Naive thymus-derived CD8-positive, alpha-beta T cell (primary cell): Measurements from ENCODE around the gene MTA2. TPM values are rescaled to one million over a fixed set of nuclear protein-coding genes. Genes with fewer than 3 reads are reported as not detected.

ENCODE experiments used
- ATAC-seq, 2 donors: fragments of 150-1000 bp; cut with Tn5 transposase in 1 of 2; sonication (Bioruptor Pico), chemical (Tn5 transposase) in 1 of 2; 1 replicate in 1 of 2; 2 replicates in 1 of 2; pipeline ENCODE4 v1.10.0; 2021; ENCODE audit warnings: mild to moderate bottlenecking in 2 of 2, moderate library complexity in 2 of 2
- POLR2A ChIA-PET: fragments of 350-600 bp; sonication (Branson Sonifier 250); formaldehyde crosslinking; loops from one replicate; lab custom pipeline; 2021; ENCODE audit warnings: antibody characterized with exemption; lab: Charles Lee
- DNase-seq, 10 donors: peaks; one replicate each; pipeline versions ENCODE4 v3.0.0 to v3.0.0-alpha.2; 2020 to 2022
- H3K27ac Mint-ChIP-seq, 10 donors: one replicate each; pipeline ENCODE4 v1.8.0; 2020 to 2022; ENCODE audit warnings: mild to moderate bottlenecking in 10 of 10, mixed read lengths in 10 of 10, moderate library complexity in 4 of 10, inconsistent platforms in 1 of 10
- H3K27me3 Mint-ChIP-seq, 5 donors: one replicate each; pipeline ENCODE4 v1.8.0; 2021 to 2022; ENCODE audit warnings: mixed read lengths in 5 of 5
- H3K36me3 Mint-ChIP-seq, 3 donors: one replicate each; pipeline ENCODE4 v1.8.0; 2020 to 2022; ENCODE audit warnings: mixed read lengths in 3 of 3, mild to moderate bottlenecking in 2 of 3, inconsistent platforms in 1 of 3
- H3K4me1 Mint-ChIP-seq, 4 donors: one replicate each; pipeline ENCODE4 v1.8.0; 2021 to 2022; ENCODE audit warnings: mixed read lengths in 4 of 4
- H3K4me3 Mint-ChIP-seq, 10 donors: one replicate each; pipeline ENCODE4 v1.8.0; 2020 to 2022; ENCODE audit warnings: mild to moderate bottlenecking in 10 of 10, mixed read lengths in 10 of 10, moderate library complexity in 6 of 10, inconsistent platforms in 1 of 10
- H3K9me3 Mint-ChIP-seq, 9 donors: one replicate each; pipeline ENCODE4 v1.8.0; 2020 to 2022; ENCODE audit warnings: mixed read lengths in 9 of 9, mild to moderate bottlenecking in 3 of 9, inconsistent platforms in 1 of 9, moderate library complexity in 1 of 9
- polyA plus RNA-seq, 3 donors: library from polyadenylated mRNA; unstranded; fragments of 300-500 nt; fragmentation: Illumina TruSeq; gene quantifications; one replicate each; pipeline ENCODE4 v1.2.3, GENCODE V29; 2021
- total RNA-seq, 8 experiments: library from RNA in 2 of 8; stranded (reverse) in 2 of 8; gene quantifications; one replicate each; pipeline ENCODE4 v1.2.3 and lab custom pipeline; 2021 to 2026

MTA2 gene
- total and polyA plus RNA-seq, 5 experiments from 2014 or later: 15.8 to 178 (median 32.6) TPM

- peaks cover 34 to 62% (median 58%) of the 10 kb centered on the region in 4 donors for H3K4me1 Mint-ChIP-seq
- peak overlapping the region; percentile 91 to 98 (median 94) for H3K4me3 Mint-ChIP-seq
- POLR2A ChIA-PET: interaction anchor here (0.9 to 8.0 kb wide), 22 partner anchors 10 to 270 kb away, joined by 3 to 96 read pairs (median 7); partner anchors contain the start of genes B3GAT3, C11orf98, CSKMT and EEF1G
- H3K9me3 Mint-ChIP-seq: no peaks in the 10 kb centered on the region
- H3K27ac Mint-ChIP-seq: peak overlapping the region; percentile 96 to 99 (median 98)
- DNase-seq (peak in 7 of 10 donors; percentile 37 to 79 (median 66)), ATAC-seq (peak; percentile 55 to 64)
- H3K27me3 Mint-ChIP-seq: no peaks in the 10 kb centered on the region
- peaks cover 0 to 31% (median 12%) of the 10 kb centered on the region in 3 donors for H3K36me3 Mint-ChIP-seq
These were observed 10.2 kb upstream of the MTA2 start for GRCh38 chr11:62611705-62612365.

- no peaks in the 10 kb centered on the region for H3K27me3 Mint-ChIP-seq
- peak overlapping the region; percentile 96 to 99 (median 98) for H3K27ac Mint-ChIP-seq
- peaks cover 0 to 32% (median 12%) of the 10 kb centered on the region in 3 donors for H3K36me3 Mint-ChIP-seq
- ATAC-seq: no peak
- DNase-seq: no peak
- H3K9me3 Mint-ChIP-seq: no peaks in the 10 kb centered on the region
- H3K4me3 Mint-ChIP-seq: peak overlapping the region; percentile 91 to 98 (median 94)
- POLR2A ChIA-PET: interaction anchor here (0.6 to 8.0 kb wide), 25 partner anchors 9 to 270 kb away, joined by 3 to 96 read pairs (median 5); partner anchors contain the start of genes B3GAT3, C11orf98, CSKMT and EEF1G
- peaks cover 32 to 62% (median 59%) of the 10 kb centered on the region in 4 donors for H3K4me1 Mint-ChIP-seq
These were observed 9.4 kb upstream of the MTA2 start for GRCh38 chr11:62610814-62611704.

- H3K27ac Mint-ChIP-seq: peak overlapping the region; percentile 46 to 98 (median 83)
- H3K4me3 Mint-ChIP-seq: peak overlapping the region; percentile 60 to 97 (median 78)
- POLR2A ChIA-PET: interaction anchor here (0.6 to 8.0 kb wide), 16 partner anchors 9 to 244 kb away, joined by 3 to 96 read pairs (median 16); partner anchors contain the start of genes B3GAT3, C11orf98, CSKMT and EEF1G
- no peaks in the 10 kb centered on the region for H3K9me3 Mint-ChIP-seq
- DNase-seq (no peak), ATAC-seq (no peak)
- no peaks in the 10 kb centered on the region for H3K27me3 Mint-ChIP-seq
- H3K4me1 Mint-ChIP-seq: peaks cover 32 to 64% (median 61%) of the 10 kb centered on the region in 4 donors
- peaks cover 0 to 36% (median 12%) of the 10 kb centered on the region in 3 donors for H3K36me3 Mint-ChIP-seq
These were observed 8.7 kb upstream of the MTA2 start for GRCh38 chr11:62610403-62610802.

GRCh38 chr11:62608776-62609175 is 7.1 kb upstream of the MTA2 start:
- no peaks in the 10 kb centered on the region for H3K9me3 Mint-ChIP-seq
- H3K4me3 Mint-ChIP-seq: peak overlapping the region in 5 of 10 donors; percentile 19 to 78 (median 34)
- peak overlapping the region in 8 of 10 donors; percentile 7 to 79 (median 65) for H3K27ac Mint-ChIP-seq
- no peak for DNase-seq
- no peak for ATAC-seq
- H3K4me1 Mint-ChIP-seq: peaks cover 28 to 69% (median 58%) of the 10 kb centered on the region in 4 donors
- POLR2A ChIA-PET: interaction anchor here (0.7 to 8.0 kb wide), 5 partner anchors 8 to 57 kb away, joined by 4 to 96 read pairs (median 65); partner anchors contain the start of genes C11orf98, CSKMT, GANAB and MTA2
- peaks cover 0 to 42% (median 15%) of the 10 kb centered on the region in 3 donors for H3K36me3 Mint-ChIP-seq
- no peaks in the 10 kb centered on the region for H3K27me3 Mint-ChIP-seq

- H3K9me3 Mint-ChIP-seq: no peaks in the 10 kb centered on the region
- POLR2A ChIA-PET: interaction anchor here (0.5 to 9.9 kb wide), 7 partner anchors 10 to 58 kb away, joined by 3 to 166 read pairs (median 5); partner anchors contain the start of genes B3GAT3, C11orf98, CSKMT and INTS5
- peak overlapping the region in 3 of 10 donors; percentile 2 to 44 (median 11) for H3K27ac Mint-ChIP-seq
- no peaks in the 10 kb centered on the region for H3K27me3 Mint-ChIP-seq
- peaks cover 32 to 74% (median 64%) of the 10 kb centered on the region in 4 donors for H3K4me1 Mint-ChIP-seq
- no peak for ATAC-seq
- H3K36me3 Mint-ChIP-seq: peaks cover 0 to 51% (median 20%) of the 10 kb centered on the region in 3 donors
- no peak for DNase-seq
- peak overlapping the region in 2 of 10 donors; percentile 24 to 33 for H3K4me3 Mint-ChIP-seq
These were observed 6.0 kb upstream of the MTA2 start for GRCh38 chr11:62607714-62608113.

GRCh38 chr11:62605902-62606301 is 4.2 kb upstream of the MTA2 start:
- ATAC-seq: no peak
- Mint-ChIP-seq H3K9me3 (no peaks in the 10 kb centered on the region), H3K27me3 (no peaks in the 10 kb centered on the region), H3K4me1 (peaks cover 28 to 66% (median 59%) of the 10 kb centered on the region in 4 donors), H3K4me3 (no peak overlapping the region), H3K27ac (no peak overlapping the region), H3K36me3 (peaks cover 0 to 55% (median 22%) of the 10 kb centered on the region in 3 donors)
- POLR2A ChIA-PET: interaction anchor here (0.6 to 9.9 kb wide), 7 partner anchors 14 to 236 kb away, joined by 3 to 166 read pairs (median 4); partner anchors contain the start of genes B3GAT3, C11orf98, CSKMT and LBHD1
- DNase-seq: no peak

GRCh38 chr11:62605467-62605866 is 3.8 kb upstream of the MTA2 start:
- Mint-ChIP-seq H3K9me3 (no peaks in the 10 kb centered on the region), H3K27ac (peak overlapping the region in 3 of 10 donors; percentile 15 to 56 (median 40)), H3K4me3 (no peak overlapping the region), H3K36me3 (peaks cover 0 to 56% (median 22%) of the 10 kb centered on the region in 3 donors), H3K4me1 (peaks cover 29 to 62% (median 57%) of the 10 kb centered on the region in 4 donors), H3K27me3 (no peaks in the 10 kb centered on the region)
- POLR2A ChIA-PET: interaction anchor here (0.6 to 9.9 kb wide), 9 partner anchors 13 to 236 kb away, joined by 3 to 166 read pairs (median 4); partner anchors contain the start of genes B3GAT3, C11orf98, CSKMT and GANAB
- DNase-seq (no peak), ATAC-seq (no peak)

- no peak for ATAC-seq
- no peak for DNase-seq
- no peaks in the 10 kb centered on the region for H3K27me3 Mint-ChIP-seq
- no peaks in the 10 kb centered on the region for H3K9me3 Mint-ChIP-seq
- H3K36me3 Mint-ChIP-seq: peaks cover 0 to 55% (median 29%) of the 10 kb centered on the region in 3 donors
- H3K4me3 Mint-ChIP-seq: no peak overlapping the region
- POLR2A ChIA-PET: interaction anchor here (0.6 to 9.9 kb wide), 8 partner anchors 7 to 182 kb away, joined by 3 to 166 read pairs (median 8); partner anchors contain the start of genes B3GAT3, C11orf98, CSKMT and EML3
- H3K4me1 Mint-ChIP-seq: peaks cover 32 to 62% (median 57%) of the 10 kb centered on the region in 4 donors
- H3K27ac Mint-ChIP-seq: peak overlapping the region in 3 of 10 donors; percentile 40 to 74 (median 66)
These were observed 2.9 kb upstream of the MTA2 start for GRCh38 chr11:62604460-62605120.

GRCh38 chr11:62603776-62604299 is 2.2 kb upstream of the MTA2 start:
- Mint-ChIP-seq H3K27ac (peak overlapping the region in 6 of 10 donors; percentile 39 to 75 (median 64)), H3K36me3 (peaks cover 0 to 61% (median 31%) of the 10 kb centered on the region in 3 donors), H3K4me1 (peaks cover 33 to 62% (median 58%) of the 10 kb centered on the region in 4 donors), H3K4me3 (peak overlapping the region; percentile 48 to 82 (median 66)), H3K27me3 (no peaks in the 10 kb centered on the region), H3K9me3 (no peaks in the 10 kb centered on the region)
- no peak for ATAC-seq
- no peak for DNase-seq
- POLR2A ChIA-PET: interaction anchor here (0.6 to 9.9 kb wide), 8 partner anchors 8 to 93 kb away, joined by 3 to 166 read pairs (median 6); partner anchors contain the start of genes C11orf98, CSKMT, EML3 and GANAB

GRCh38 chr11:62603072-62603408 is 1.4 kb upstream of the MTA2 start:
- ATAC-seq: no peak
- POLR2A ChIA-PET: interaction anchor here (1.0 to 9.9 kb wide), 6 partner anchors 8 to 183 kb away, joined by 3 to 166 read pairs (median 7); partner anchors contain the start of genes C11orf98, CSKMT, EML3 and ROM1
- Mint-ChIP-seq H3K4me1 (peaks cover 38 to 63% (median 59%) of the 10 kb centered on the region in 4 donors), H3K9me3 (no peaks in the 10 kb centered on the region), H3K27me3 (no peaks in the 10 kb centered on the region), H3K4me3 (peak overlapping the region; percentile 54 to 82 (median 70)), H3K36me3 (peaks cover 0 to 67% (median 36%) of the 10 kb centered on the region in 3 donors), H3K27ac (peak overlapping the region in 9 of 10 donors; percentile 39 to 86 (median 64))
- DNase-seq: no peak
